NCI-H2029 (cell line): ENCODE data around the gene OSBPL2.

Experiments used
- DNase-seq: peaks from one replicate; lab custom pipeline; 2025; lab: John Stamatoyannopoulos, UW

Gene OSBPL2

GRCh38 chr20:62258499-62259293, 20.4 kb downstream of the OSBPL2 start:
- DNase-seq, result no peak

DNA sequence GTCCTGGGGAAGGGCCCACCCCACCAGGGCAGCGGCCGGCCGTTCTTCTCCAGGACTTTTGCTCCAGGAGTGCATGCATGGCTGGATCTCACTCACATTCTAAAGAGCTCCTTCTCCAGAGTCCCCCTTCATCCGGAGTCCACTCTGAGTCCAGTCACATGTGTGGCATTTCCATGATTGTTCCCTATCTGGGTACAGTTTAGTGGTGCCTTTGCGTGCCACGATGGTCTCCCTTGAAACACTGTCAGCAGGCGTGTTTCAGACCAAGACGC, 20.9 kb downstream of the OSBPL2 start:
- DNase-seq, result no peak

DNA sequence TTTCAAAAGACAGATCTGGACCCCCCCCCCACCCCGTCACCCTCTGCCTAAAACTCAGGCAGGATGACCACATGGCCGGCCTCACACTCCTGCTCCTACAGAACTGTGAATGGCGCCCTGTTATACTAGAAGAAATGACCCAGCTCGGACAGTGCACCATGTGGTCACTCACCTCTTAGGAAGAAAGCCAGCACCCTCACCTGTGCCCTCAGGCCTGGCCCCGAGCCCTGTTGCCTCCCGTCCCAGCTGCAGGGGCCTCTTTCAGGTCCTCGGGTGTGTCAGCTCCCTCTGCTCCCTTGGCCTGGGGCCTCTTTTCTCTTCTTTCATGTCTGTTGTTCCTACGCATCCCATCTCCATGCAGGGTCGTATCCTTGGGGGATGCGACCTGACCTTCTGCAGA, 23.7 kb downstream of the OSBPL2 start:
- no peak for DNase-seq

- DNase-seq, result no peak
Measured at GRCh38 chr20:62263396-62263795, 25.1 kb downstream of the OSBPL2 start.

DNA sequence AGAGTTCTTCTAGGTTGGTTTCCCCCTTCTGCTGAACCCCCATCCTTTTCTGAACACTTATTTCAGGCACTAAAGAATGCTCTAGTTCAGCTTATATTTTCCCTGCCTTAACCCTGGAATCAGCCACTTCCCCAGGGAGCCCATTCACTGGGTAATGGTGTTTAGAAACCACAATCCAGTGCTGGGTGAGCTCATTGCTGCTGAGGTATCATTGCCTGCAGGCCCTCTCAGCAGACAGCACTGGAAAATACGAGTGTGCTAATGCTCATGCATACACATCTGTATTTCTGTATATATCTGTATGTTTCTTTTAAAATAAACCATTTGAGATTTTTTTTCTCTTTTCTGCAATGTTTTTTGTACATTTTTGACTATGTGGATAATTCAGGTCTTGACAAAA, 27.0 kb downstream of the OSBPL2 start:
- DNase-seq, result no peak

- no peak for DNase-seq
Measured at GRCh38 chr20:62266340-62266739, 28.0 kb downstream of the OSBPL2 start.

- DNase-seq, result no peak
Measured at GRCh38 chr20:62266851-62267250, 28.5 kb downstream of the OSBPL2 start.

DNA sequence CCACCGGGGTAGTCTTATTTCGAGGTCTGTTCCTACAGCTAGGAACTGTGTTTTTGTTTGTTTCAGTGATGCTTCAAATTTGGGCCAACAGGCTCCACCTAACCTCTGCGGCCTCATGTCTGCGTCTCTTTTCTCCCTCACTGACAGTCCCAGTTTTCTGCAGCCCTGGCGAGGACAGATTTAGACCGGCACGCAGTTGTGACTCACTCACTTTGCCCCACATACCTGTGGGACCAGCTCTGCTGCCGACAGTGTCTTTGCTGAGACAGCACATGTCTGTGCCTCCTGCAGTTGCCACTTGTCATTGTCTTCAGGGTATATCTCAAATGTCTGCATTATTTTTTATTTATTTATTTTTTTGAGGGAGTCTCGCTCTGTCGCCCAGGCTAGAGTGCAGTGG, 29.2 kb downstream of the OSBPL2 start:
- no peak for DNase-seq

DNA sequence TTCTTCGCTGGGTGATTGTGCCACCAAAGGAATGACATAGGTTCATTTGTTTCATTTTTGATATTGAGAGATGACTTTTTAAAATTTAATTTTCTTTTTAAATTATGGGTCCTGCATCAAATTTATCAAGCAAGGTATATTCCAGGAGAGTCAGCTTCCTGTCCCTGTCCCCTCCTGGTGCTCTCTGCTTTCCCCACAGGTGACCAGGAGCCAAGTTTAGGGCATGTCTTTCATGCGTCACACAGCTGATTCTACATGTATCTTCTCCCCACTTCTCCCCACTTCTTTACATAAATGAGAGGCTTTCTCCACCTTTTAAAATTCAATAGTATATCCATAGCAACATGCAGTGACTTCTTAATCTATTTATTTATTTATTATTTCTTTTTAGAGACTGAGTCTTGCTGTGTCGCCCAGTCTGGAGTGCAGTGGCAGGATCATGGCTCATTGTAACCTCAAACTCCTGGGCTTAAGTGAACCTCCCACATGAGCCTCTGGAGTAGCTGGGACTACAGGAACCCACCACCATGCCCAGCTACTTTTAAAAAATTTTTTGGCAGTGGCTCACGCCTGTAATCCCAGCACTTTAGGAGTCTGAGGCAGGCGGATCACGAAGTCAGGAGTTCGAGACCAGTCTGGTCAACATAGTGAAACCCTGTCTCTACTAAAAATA, 30.0 kb downstream of the OSBPL2 start:
- DNase-seq, result no peak

GRCh38 chr20:62269378-62269777, 31.1 kb downstream of the OSBPL2 start:
- no peak for DNase-seq

DNA sequence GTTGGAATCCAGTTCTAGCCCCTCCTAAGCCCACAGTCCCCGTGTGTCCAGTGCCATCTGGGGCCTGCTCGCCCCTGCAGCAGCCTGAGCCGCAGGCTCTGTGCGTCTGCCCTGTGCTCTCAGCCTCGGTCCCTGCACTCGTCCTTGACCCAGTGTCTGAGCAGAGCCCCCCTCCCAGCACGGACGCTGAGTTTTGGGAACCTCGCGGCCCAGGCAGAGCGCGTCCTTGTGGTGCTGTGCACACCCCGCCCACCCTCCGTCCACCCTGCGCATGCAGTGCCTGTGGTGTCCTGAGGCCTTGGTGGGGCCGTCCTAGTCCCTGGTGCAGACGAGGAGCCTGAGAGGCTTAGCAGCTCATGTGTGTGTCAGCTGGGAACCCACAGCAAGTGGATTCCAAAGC, 31.6 kb downstream of the OSBPL2 start:
- DNase-seq, result no peak

DNA sequence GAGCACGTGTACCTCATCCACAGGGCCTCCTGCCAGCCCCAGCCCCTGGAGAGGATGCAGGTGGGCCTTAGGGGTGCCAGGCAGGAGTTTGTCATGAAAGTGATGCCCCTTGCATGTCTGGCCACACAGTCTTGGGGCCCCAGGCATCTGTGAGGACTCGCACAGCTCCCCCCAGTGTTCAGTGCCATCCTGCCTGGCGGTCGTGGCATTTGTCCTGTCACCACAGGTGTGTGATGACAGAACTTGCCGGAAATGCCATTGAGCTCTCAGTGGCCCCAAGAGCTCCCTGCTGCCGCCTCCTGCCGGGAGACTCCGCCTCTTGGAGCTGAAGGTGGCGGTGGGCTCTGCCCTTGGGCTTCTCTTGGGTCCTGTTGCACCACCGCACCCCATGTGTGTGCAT, 33.9 kb downstream of the OSBPL2 start:
- no peak for DNase-seq

DNA sequence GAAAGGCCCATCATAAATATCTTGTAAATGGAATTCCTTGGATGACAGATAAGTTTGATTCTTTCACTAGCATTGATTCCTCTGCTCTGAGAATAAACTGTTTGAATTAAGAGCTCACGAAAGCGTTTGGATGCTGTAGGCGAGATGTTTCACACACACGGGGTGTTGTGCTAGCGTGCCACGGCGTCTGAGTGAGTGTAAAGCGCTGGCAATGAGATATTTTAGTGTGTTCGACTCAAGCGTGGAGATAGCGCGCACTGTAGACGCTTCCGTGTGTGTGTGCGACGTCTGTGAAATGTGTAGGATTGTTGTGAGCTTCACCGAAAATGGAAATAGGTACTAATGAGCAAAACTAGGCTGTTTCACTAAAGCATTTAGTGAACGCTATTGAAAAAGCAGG, 35.1 kb downstream of the OSBPL2 start:
- no peak for DNase-seq

DNA sequence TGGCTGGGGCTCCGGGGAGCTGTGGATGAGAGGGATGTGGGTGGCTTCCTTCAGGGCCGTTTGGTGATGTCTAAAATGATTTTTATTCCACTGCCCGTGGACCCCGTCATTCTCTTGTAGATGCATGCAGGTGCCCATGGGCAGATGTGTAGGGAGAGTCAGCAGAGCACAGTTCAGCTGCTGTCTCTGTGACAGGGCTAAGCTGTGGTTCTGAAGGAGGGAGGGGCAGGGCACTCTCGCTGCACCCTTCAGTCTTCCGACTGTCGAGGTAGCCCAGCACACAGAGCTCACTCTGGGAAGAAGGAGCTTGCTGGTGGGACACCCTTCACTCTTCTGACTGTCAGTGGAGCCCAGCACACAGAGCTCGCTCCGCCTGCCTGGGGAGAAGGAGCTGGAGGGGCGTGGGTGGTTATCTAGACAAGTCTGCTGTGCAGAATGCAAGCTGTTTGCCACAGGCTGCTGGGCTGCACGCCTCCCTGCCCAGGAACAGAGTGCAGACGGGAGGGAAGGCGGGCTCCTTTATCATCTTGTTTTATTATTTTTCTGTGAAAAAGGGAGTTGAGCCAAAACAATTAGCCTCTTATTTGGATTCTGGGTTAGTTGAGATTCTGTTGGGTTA, 36.1 kb downstream of the OSBPL2 start:
- DNase-seq, result no peak

- no peak for DNase-seq
Measured at GRCh38 chr20:62275219-62275618, 36.9 kb downstream of the OSBPL2 start.

DNA sequence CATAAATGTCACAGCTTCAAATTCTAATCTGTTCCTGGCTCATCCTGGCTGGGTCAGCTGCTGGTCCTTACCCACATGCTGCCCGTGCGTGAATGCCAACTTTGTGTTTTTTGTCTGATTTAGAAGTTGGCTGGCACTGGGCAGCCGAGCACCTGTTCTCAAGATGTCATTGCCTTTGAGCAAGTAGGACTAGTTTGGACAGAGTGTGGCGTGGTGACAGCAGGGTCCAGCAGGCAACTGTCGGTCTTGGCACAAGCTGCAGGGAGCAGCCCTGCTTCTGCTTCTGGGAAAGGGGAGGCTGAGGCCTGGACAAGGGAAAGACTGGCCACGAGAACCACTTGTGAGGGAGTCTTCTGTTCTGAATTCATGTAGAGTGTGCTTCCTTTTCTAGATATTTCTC, 38.1 kb downstream of the OSBPL2 start:
- DNase-seq, result no peak

GRCh38 chr20:62277253-62277652, 38.9 kb downstream of the OSBPL2 start:
- no peak for DNase-seq

DNA sequence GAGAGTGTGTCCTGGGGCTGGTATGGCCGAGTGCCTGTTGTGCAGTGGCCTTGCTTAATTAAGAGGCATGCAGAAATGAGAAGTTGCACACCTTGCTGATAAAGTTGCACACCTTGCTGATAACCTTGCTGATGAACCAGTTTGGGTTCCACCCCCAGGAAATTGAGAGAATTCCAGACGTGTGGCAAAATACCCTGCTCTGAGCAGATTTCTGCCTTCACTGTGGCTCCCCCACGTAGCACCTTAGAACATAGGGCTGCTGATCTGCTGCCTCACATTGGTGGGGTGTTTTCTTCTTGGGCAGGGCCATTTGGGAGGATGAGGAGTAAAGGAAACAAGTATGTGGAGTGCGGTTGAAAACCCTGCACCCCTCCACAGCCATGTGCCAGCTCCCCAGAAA, 42.0 kb downstream of the OSBPL2 start:
- DNase-seq, result no peak

GRCh38 chr20:62281161-62281933, 43.0 kb downstream of the OSBPL2 start:
- DNase-seq, result no peak

DNA sequence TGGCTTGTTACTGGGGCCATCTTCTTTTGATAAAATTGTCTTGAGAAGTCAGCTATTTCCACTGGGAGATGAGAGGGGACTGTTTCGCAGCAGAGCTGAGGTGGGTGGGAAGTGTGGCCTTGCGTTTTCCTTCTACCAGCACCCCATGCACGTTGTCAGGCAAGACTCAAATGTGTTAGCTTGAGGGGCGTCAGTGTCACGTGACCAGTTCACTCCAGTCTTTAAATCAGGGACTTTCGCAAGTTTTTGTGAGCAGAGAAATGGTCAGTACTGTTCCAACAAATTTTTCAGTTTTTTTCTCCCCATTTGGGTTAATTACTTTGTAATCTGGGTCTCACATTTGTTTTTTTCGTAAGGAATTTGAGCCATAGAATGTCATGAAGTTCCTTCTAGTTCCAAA, 43.8 kb downstream of the OSBPL2 start:
- DNase-seq, result no peak

DNA sequence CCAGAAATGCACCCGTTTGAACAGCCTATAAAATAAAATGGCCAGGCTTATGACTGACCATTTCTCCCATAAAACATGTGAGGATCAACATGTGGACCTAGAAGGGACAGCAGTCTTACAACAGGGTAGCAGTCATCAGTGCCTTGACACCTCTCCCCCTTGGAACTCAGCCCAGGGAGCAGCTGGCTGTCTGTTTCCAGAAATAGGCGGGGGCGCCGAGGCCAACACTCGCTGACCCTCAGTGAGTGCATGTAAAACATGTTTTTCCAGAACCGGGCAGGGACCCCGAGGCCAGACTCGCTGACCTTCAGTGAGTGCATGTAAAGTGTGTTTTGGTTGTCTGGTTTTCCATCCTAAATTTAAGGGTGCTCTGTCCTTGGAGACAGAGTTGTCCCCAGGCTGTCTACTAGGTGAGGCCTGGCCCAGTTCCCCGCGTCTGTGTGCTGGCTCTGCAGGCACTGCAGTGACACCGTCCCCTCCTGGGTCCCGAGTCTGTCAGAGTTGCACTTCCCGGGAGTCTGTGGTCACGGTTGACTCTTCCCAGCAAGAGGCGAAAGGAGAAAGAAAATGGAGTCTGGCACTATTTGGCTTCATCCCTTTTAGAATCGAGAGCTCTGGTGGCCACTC, 44.7 kb downstream of the OSBPL2 start:
- no peak for DNase-seq

DNA sequence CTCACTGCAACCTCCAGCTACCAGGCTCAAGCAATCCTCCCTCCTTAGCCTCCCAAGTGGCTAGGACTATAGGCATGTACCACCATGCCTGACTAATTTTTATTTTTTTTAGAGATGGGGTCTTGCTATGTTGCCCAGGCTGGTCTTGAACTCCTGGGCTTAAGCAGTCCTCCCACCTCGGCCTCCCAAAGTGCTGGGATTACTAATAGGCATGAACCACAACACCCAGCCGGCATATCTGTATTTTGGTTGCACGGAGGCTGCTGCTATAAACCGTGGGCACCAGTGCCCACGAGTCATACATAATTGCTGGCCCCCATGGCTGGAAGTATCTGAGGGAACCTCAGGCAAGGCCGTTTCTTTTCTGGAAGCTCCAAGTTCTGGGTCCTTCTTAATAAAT, 46.1 kb downstream of the OSBPL2 start:
- no peak for DNase-seq
